Rectal smooth muscle tissue (tissue), 1 donor: ENCODE measurements around the gene MGAT5B.

Source experiments
- H3K27ac ChIP-seq: one replicate; pipeline ENCODE4 v1.7.0; 2013; ENCODE audit warnings: low read depth, low read length, inconsistent platforms
- H3K27me3 ChIP-seq: one replicate; pipeline ENCODE4 v1.7.0; 2013; ENCODE audit warnings: low read length; ENCODE audit not compliant: control insufficient read depth, insufficient read depth
- H3K36me3 ChIP-seq: one replicate; pipeline ENCODE4 v1.7.0; 2013; ENCODE audit warnings: low read length; ENCODE audit not compliant: control insufficient read depth, insufficient read depth
- H3K4me1 ChIP-seq: one replicate; pipeline ENCODE4 v1.7.0; 2013; ENCODE audit warnings: low read length; ENCODE audit not compliant: control insufficient read depth, insufficient read depth
- H3K4me3 ChIP-seq: one replicate; pipeline ENCODE4 v1.7.0; 2013; ENCODE audit warnings: low read length
- H3K9ac ChIP-seq: one replicate; pipeline ENCODE4 v1.7.0; 2013; ENCODE audit warnings: low read length

Gene MGAT5B

GRCh38 chr17:76989519-76989918 is 121.3 kb downstream of the MGAT5B start:
- Histone ChIP-seq H3K27me3 (peaks cover 3% of the 10 kb centered on the region), H3K27ac (no peak overlapping the region), H3K9ac (no peak overlapping the region)

GRCh38 chr17:76992891-76993290 is 124.7 kb downstream of the MGAT5B start:
- Histone ChIP-seq H3K9ac (no peak overlapping the region), H3K27ac (no peak overlapping the region), H3K4me1 (no peaks in the 10 kb centered on the region), H3K27me3 (peaks cover 3% of the 10 kb centered on the region), H3K36me3 (no peaks in the 10 kb centered on the region), H3K4me3 (no peak overlapping the region)

More at GRCh38 chr17:76989519-76989918, 121.3 kb downstream of the MGAT5B start:
- H3K4me3 ChIP-seq: no peak overlapping the region
- no peaks in the 10 kb centered on the region for H3K36me3 ChIP-seq
- H3K4me1 ChIP-seq: no peaks in the 10 kb centered on the region

- Histone ChIP-seq H3K4me3 (no peak overlapping the region), H3K36me3 (no peaks in the 10 kb centered on the region), H3K27me3 (peaks cover 3% of the 10 kb centered on the region), H3K4me1 (no peaks in the 10 kb centered on the region), H3K27ac (no peak overlapping the region), H3K9ac (no peak overlapping the region)
Measured at GRCh38 chr17:76993651-76994050, 125.4 kb downstream of the MGAT5B start.

- no peaks in the 10 kb centered on the region for H3K4me1 ChIP-seq
Measured at GRCh38 chr17:76994237-76994637, 126.0 kb downstream of the MGAT5B start.

GRCh38 chr17:76995387-76996105 is 127.3 kb downstream of the MGAT5B start:
- Histone ChIP-seq H3K36me3 (no peaks in the 10 kb centered on the region), H3K4me1 (no peaks in the 10 kb centered on the region), H3K4me3 (no peak overlapping the region), H3K9ac (no peak overlapping the region), H3K27ac (no peak overlapping the region), H3K27me3 (peaks cover 3% of the 10 kb centered on the region)

More at GRCh38 chr17:76994237-76994637, 126.0 kb downstream of the MGAT5B start:
- Histone ChIP-seq H3K27me3 (peaks cover 3% of the 10 kb centered on the region), H3K9ac (no peak overlapping the region), H3K27ac (no peak overlapping the region), H3K4me3 (no peak overlapping the region), H3K36me3 (no peaks in the 10 kb centered on the region)

GRCh38 chr17:76996741-76997694 is 128.8 kb downstream of the MGAT5B start:
- H3K9ac ChIP-seq: no peak overlapping the region
- H3K27ac ChIP-seq: no peak overlapping the region
- no peaks in the 10 kb centered on the region for H3K36me3 ChIP-seq
- H3K4me3 ChIP-seq: no peak overlapping the region
- no peaks in the 10 kb centered on the region for H3K4me1 ChIP-seq
- H3K27me3 ChIP-seq: no peaks in the 10 kb centered on the region

- Histone ChIP-seq H3K27ac (no peak overlapping the region), H3K4me1 (no peaks in the 10 kb centered on the region), H3K36me3 (no peaks in the 10 kb centered on the region), H3K27me3 (no peaks in the 10 kb centered on the region), H3K9ac (no peak overlapping the region), H3K4me3 (no peak overlapping the region)
Measured at GRCh38 chr17:76997981-76998531, 129.9 kb downstream of the MGAT5B start.

GRCh38 chr17:76998839-76999238 is 130.6 kb downstream of the MGAT5B start:
- no peak overlapping the region for H3K9ac ChIP-seq
- no peak overlapping the region for H3K27ac ChIP-seq
- H3K4me3 ChIP-seq: no peak overlapping the region
- H3K36me3 ChIP-seq: no peaks in the 10 kb centered on the region
- H3K4me1 ChIP-seq: no peaks in the 10 kb centered on the region
- no peaks in the 10 kb centered on the region for H3K27me3 ChIP-seq
